MCF 10A (cell line): Measurements from ENCODE around the gene ASPG. TPM values are rescaled to one million over a fixed set of nuclear protein-coding genes. Genes with fewer than 3 reads are reported as not detected.

ENCODE experiments used
- BruUV-seq: library from RNA; stranded (reverse); fragments of 400-500 nt; replicated peaks from 2 replicates; lab custom pipeline; 2021; lab: Mats Ljungman, UMichigan
- CTCF ChIA-PET: fragments of 300-600 bp; sonication (Branson Sonifier 250); formaldehyde crosslinking; extraction: SDS; loops from one replicate; lab custom pipeline; 2021; ENCODE audit warnings: antibody characterized with exemption, inconsistent platforms; lab: Yijun Ruan, JAX
- POLR2A ChIA-PET: fragments of 300-600, 350-650 bp; sonication (Branson Sonifier 250); formaldehyde crosslinking; extraction: SDS; loops from one replicate; lab custom pipeline; 2020; ENCODE audit warnings: antibody characterized with exemption, inconsistent platforms; lab: Yijun Ruan, JAX
- DNase-seq: peaks from one replicate; pipeline ENCODE4 v3.0.0-alpha.2; 2018; ENCODE audit not compliant: unreplicated experiment
- H3K27ac Mint-ChIP-seq: one replicate; pipeline ENCODE4 v1.8.0; 2022; ENCODE audit warnings: mild to moderate bottlenecking, low read depth, mixed read lengths; ENCODE audit not compliant: unreplicated experiment
- H3K27me3 Mint-ChIP-seq: one replicate; pipeline ENCODE4 v1.8.0; 2022; ENCODE audit warnings: mixed read lengths; ENCODE audit not compliant: insufficient read depth, unreplicated experiment
- H3K36me3 Mint-ChIP-seq: one replicate; pipeline ENCODE4 v1.8.0; 2022; ENCODE audit warnings: mild to moderate bottlenecking, moderate library complexity, mixed read lengths; ENCODE audit not compliant: insufficient read depth, unreplicated experiment
- H3K4me1 Mint-ChIP-seq: one replicate; pipeline ENCODE4 v1.8.0; 2022; ENCODE audit warnings: mixed read lengths; ENCODE audit not compliant: insufficient read depth, unreplicated experiment
- H3K4me3 Mint-ChIP-seq: one replicate; pipeline ENCODE4 v1.8.0; 2022; ENCODE audit warnings: mild to moderate bottlenecking, moderate library complexity, mixed read lengths; ENCODE audit not compliant: unreplicated experiment
- H3K9me3 Mint-ChIP-seq: one replicate; pipeline ENCODE4 v1.8.0; 2022; ENCODE audit warnings: mixed read lengths; ENCODE audit not compliant: unreplicated experiment
- CTCF ChIP-seq: fragments of 200-600 bp; IDR thresholded peaks from one replicate; pipeline ENCODE4 v1.8.0; 2022; ENCODE audit warnings: antibody characterized with exemption, mild to moderate bottlenecking; ENCODE audit not compliant: unreplicated experiment
- intact Hi-C: fragments of 100-400 bp; cut with micrococcal nuclease; formaldehyde crosslinking; loops from 2 replicates; pipeline ENCODE4 v1.14.1; 2022
- total RNA-seq: library from RNA; stranded (reverse); gene quantifications from 2 replicates; pipeline ENCODE4 v1.2.3, GENCODE V29; 2022

ASPG gene
- total RNA-seq, 1 experiment from 2014 or later, result 0.12 TPM

- intact Hi-C loops, result no loop called here
- ChIA-PET CTCF (interaction anchor here (1.3 to 2.5 kb wide), 4 partner anchors 10 to 44 kb away, joined by 4 to 14 read pairs (median 6); no protein-coding TSS in a partner anchor), POLR2A (no interaction called here)
- H3K27ac Mint-ChIP-seq, result no peak overlapping the region
- peaks cover 9% of the 10 kb centered on the region for H3K9me3 Mint-ChIP-seq
- H3K4me1 Mint-ChIP-seq, result no peaks in the 10 kb centered on the region
- peaks cover 29% of the 10 kb centered on the region for H3K27me3 Mint-ChIP-seq
- H3K36me3 Mint-ChIP-seq, result no peaks in the 10 kb centered on the region
- BruUV-seq, result no TSS peak
- no peak overlapping the region for H3K4me3 Mint-ChIP-seq
- no peak for TF ChIP-seq CTCF
- no peak for DNase-seq
Measured at GRCh38 chr14:104119488-104120251, 34.2 kb downstream of the ASPG start.

- intact Hi-C loops, result no loop called here
- Mint-ChIP-seq H3K27me3 (peaks cover 29% of the 10 kb centered on the region), H3K4me3 (no peak overlapping the region), H3K36me3 (no peaks in the 10 kb centered on the region), H3K27ac (no peak overlapping the region), H3K9me3 (peaks cover 15% of the 10 kb centered on the region), H3K4me1 (no peaks in the 10 kb centered on the region)
- ChIA-PET CTCF (interaction anchor here (0.9 to 2.5 kb wide), 5 partner anchors 10 to 383 kb away, joined by 3 to 14 read pairs (median 4); no protein-coding TSS in a partner anchor), POLR2A (interaction anchor here (1.2 kb wide), 1 partner anchor 26 kb away, joined by 3 read pairs; no protein-coding TSS in a partner anchor)
- BruUV-seq, result no TSS peak
- no peak for DNase-seq
- no peak for TF ChIP-seq CTCF
Measured at GRCh38 chr14:104120281-104120741, 34.8 kb downstream of the ASPG start.

- POLR2A ChIA-PET, result interaction anchor here (1.2 kb wide), 2 partner anchors 20 to 27 kb away, joined by 3 to 5 read pairs; no protein-coding TSS in a partner anchor
- Mint-ChIP-seq H3K4me3 (no peak overlapping the region), H3K9me3 (peaks cover 23% of the 10 kb centered on the region), H3K27me3 (peaks cover 29% of the 10 kb centered on the region), H3K4me1 (no peaks in the 10 kb centered on the region), H3K27ac (no peak overlapping the region), H3K36me3 (no peaks in the 10 kb centered on the region)
- intact Hi-C loops, result no loop called here
- no TSS peak for BruUV-seq
- no peak for DNase-seq
- no peak for TF ChIP-seq CTCF
- CTCF ChIA-PET, result interaction anchor here (0.8 to 4.0 kb wide), 4 partner anchors 9 to 382 kb away, joined by 3 to 19 read pairs (median 9); no protein-coding TSS in a partner anchor
Measured at GRCh38 chr14:104121142-104121541, 35.6 kb downstream of the ASPG start.

- TF ChIP-seq CTCF, result no peak
- intact Hi-C loops, result no loop called here
- DNase-seq, result no peak
- H3K27ac Mint-ChIP-seq, result no peak overlapping the region
- no peaks in the 10 kb centered on the region for H3K36me3 Mint-ChIP-seq
- no peaks in the 10 kb centered on the region for H3K4me1 Mint-ChIP-seq
- H3K4me3 Mint-ChIP-seq, result no peak overlapping the region
- H3K27me3 Mint-ChIP-seq, result peaks cover 29% of the 10 kb centered on the region
- CTCF ChIA-PET, result interaction anchor here (0.6 to 4.0 kb wide), 2 partner anchors 46 to 136 kb away, joined by 3 to 19 read pairs; no protein-coding TSS in a partner anchor
- peaks cover 37% of the 10 kb centered on the region for H3K9me3 Mint-ChIP-seq
- BruUV-seq, result no TSS peak
- POLR2A ChIA-PET, result no interaction called here
Measured at GRCh38 chr14:104123879-104124278, 38.4 kb downstream of the ASPG start.
